ENCODE results near the gene ULK2. TPM values are rescaled to one million over a fixed set of nuclear protein-coding genes. Genes with fewer than 3 reads are reported as not detected.
"Not testable (repeated sequence)": the region's sequence is repeated elsewhere in the genome, so short reads cannot be mapped to it uniquely, and the experiment has no call there.

ULK2 gene
- total and polyA plus RNA-seq, 12 donors: 9.5 to 32.0 (median 15.1) TPM

- no peaks in the 10 kb centered on the region for H3K27me3 ChIP-seq
- no peaks in the 10 kb centered on the region for H3K9me3 ChIP-seq (replicated peaks in 1 of 3)
- WGBS, 4 donors: 0 to 1% (median 0%) methylated on average over 12 to 27 of the region's 27 CpGs; no CpG with 5 or more reads in 1 of the 4 donors
- DNase-seq: peak; percentile 67 to 82 (median 71)
- H3K36me3 ChIP-seq (replicated peaks in 1 of 2): no peaks in the 10 kb centered on the region
- TF ChIP-seq CTCF (IDR thresholded peaks at IDR 0.05) (peak in 4 of 6 experiments; percentile 10 to 36 (median 21)), POLR2A (IDR thresholded peaks at IDR 0.05) (no peak)
- H3K4me3 ChIP-seq: peak overlapping the region; percentile 46 to 72 (median 66)
- peak overlapping the region in 4 of 5 donors; percentile 66 to 89 (median 86) for H3K27ac ChIP-seq
- intact Hi-C loops (cut with DNase I): no loop called here
- peaks cover 0 to 26% of the 10 kb centered on the region in 2 donors for H3K4me1 ChIP-seq (replicated peaks in 1 of 2)
Measured at GRCh38 chr17:19867079-19867328, 732 bp downstream of the ULK2 start.

GRCh38 chr17:19865021-19865420 lies 2.7 kb downstream of the ULK2 start:
- H3K4me3 ChIP-seq: no peak overlapping the region
- H3K36me3 ChIP-seq (replicated peaks in 1 of 2): peaks cover 0 to 10% of the 10 kb centered on the region in 2 donors
- H3K27me3 ChIP-seq: no peaks in the 10 kb centered on the region
- 88 to 91% (median 90%) methylated on average over 3 of the region's 3 CpGs for WGBS, 4 donors
- no peak overlapping the region for H3K27ac ChIP-seq
- intact Hi-C loops (cut with DNase I): no loop called here
- peaks cover 0 to 26% of the 10 kb centered on the region in 2 donors for H3K4me1 ChIP-seq (replicated peaks in 1 of 2)
- H3K9me3 ChIP-seq (replicated peaks in 1 of 3): no peaks in the 10 kb centered on the region
- no peak for DNase-seq
- no peak for TF ChIP-seq POLR2A (IDR thresholded peaks at IDR 0.05)
- TF ChIP-seq CTCF (IDR thresholded peaks at IDR 0.05): no peak

- H3K27me3 ChIP-seq; intact Hi-C loops (cut with DNase I); H3K27ac ChIP-seq; H3K9me3 ChIP-seq (replicated peaks in 1 of 3); H3K4me1 ChIP-seq (replicated peaks in 1 of 2); H3K4me3 ChIP-seq: not testable (repeated sequence)
- DNase-seq: peak in 1 of 7 donors; percentile 6
- WGBS, 4 donors: 95 to 97% (median 96%) methylated on average over 9 of the region's 9 CpGs
- H3K36me3 ChIP-seq (replicated peaks in 1 of 2): peaks cover 0 to 11% of the 10 kb centered on the region in 2 donors
Measured at GRCh38 chr17:19860647-19861177, 7.0 kb downstream of the ULK2 start.

- Histone ChIP-seq H3K4me1 (replicated peaks in 1 of 2) (no peaks in the 10 kb centered on the region), H3K27me3 (no peaks in the 10 kb centered on the region), H3K36me3 (replicated peaks in 1 of 2) (peaks cover 0 to 11% of the 10 kb centered on the region in 2 donors), H3K9me3 (replicated peaks in 1 of 3) (no peaks in the 10 kb centered on the region), H3K27ac (no peak overlapping the region), H3K4me3 (no peak overlapping the region)
- intact Hi-C loops (cut with DNase I): no loop called here
- TF ChIP-seq POLR2A (IDR thresholded peaks at IDR 0.05): no peak
- TF ChIP-seq CTCF (IDR thresholded peaks at IDR 0.05): no peak
- DNase-seq: no peak
- 56 to 68% (median 64%) methylated on average over 2 of the region's 2 CpGs for WGBS, 4 donors
Measured at GRCh38 chr17:19857640-19858039, 10.1 kb downstream of the ULK2 start.

- Histone ChIP-seq H3K27me3 (no peaks in the 10 kb centered on the region), H3K4me1 (replicated peaks in 1 of 2) (no peaks in the 10 kb centered on the region), H3K36me3 (replicated peaks in 1 of 2) (peaks cover 0 to 6% of the 10 kb centered on the region in 2 donors), H3K4me3 (no peak overlapping the region), H3K9me3 (replicated peaks in 1 of 3) (no peaks in the 10 kb centered on the region), H3K27ac (no peak overlapping the region)
- TF ChIP-seq POLR2A (IDR thresholded peaks at IDR 0.05) (no peak), CTCF (IDR thresholded peaks at IDR 0.05) (no peak)
- DNase-seq: no peak
- intact Hi-C loops (cut with DNase I): no loop called here
Measured at GRCh38 chr17:19833914-19834313, 33.8 kb downstream of the ULK2 start.

Data from adrenal gland (tissue), 12 donors.